Left colon (tissue), 2 donors: ENCODE measurements around the gene TTLL10. TPM values are rescaled to one million over a fixed set of nuclear protein-coding genes. Genes with fewer than 3 reads are reported as not detected.
"Not testable (repeated sequence)": the region's sequence is repeated elsewhere in the genome, so short reads cannot be mapped to it uniquely, and the experiment has no call there.

Experiments used
- ATAC-seq: fragments of 200-7000 bp; cut with Tn5 transposase; one replicate; pipeline ENCODE4 v1.9.1; 2020; ENCODE audit warnings: mild to moderate bottlenecking, moderate library complexity
- DNase-seq, 2 donors: peaks; one replicate each; pipeline ENCODE4 v3.0.0-alpha.2; 2020
- intact Hi-C, 2 donors: fragments of 100-400 bp; cut with DNase I in 1 of 2; cut with micrococcal nuclease in 1 of 2; formaldehyde crosslinking; loops; one replicate each; pipeline versions ENCODE4 v1.11.2 to v1.14.0; 2022; cut with DNase I, micrococcal nuclease
- total RNA-seq, 2 donors: library from RNA; stranded (reverse); fragmentation: NEBNext Ultra II Directional; extraction: Animal tissue kit (Norgen Biotek cat#: 25700); gene quantifications; one replicate each; pipeline ENCODE4 v1.2.1, GENCODE V29; 2021
- donor health status: DM: no; HTN: no; CAD: no.
- donor health status: DM: yes; HTN: yes; CAD: no.

TTLL10 gene
- total RNA-seq, 2 donors from 2014 or later: 1.2 to 3.0 TPM

GRCh38 chr1:1136547-1137230 lies 37.0 kb upstream of the TTLL10 start:
- intact Hi-C loops: no loop called here
- ATAC-seq: peak; percentile 68
- DNase-seq: peak; percentile 87 to 93

- ATAC-seq (peak; percentile 27), DNase-seq (peak; percentile 76 to 77)
- intact Hi-C loops: no loop called here
Observed at GRCh38 chr1:1137256-1138045, 36.2 kb upstream of the TTLL10 start.

GRCh38 chr1:1140673-1141072 lies 33.0 kb upstream of the TTLL10 start:
- ATAC-seq: no peak
- no peak for DNase-seq
- intact Hi-C loops: no loop called here

GRCh38 chr1:1141244-1141910 lies 32.3 kb upstream of the TTLL10 start:
- no peak for ATAC-seq
- no peak for DNase-seq
- intact Hi-C loops: no loop called here

GRCh38 chr1:1141911-1142250 lies 31.8 kb upstream of the TTLL10 start:
- DNase-seq (no peak), ATAC-seq (no peak)
- intact Hi-C loops: no loop called here

GRCh38 chr1:1142352-1142751 lies 31.3 kb upstream of the TTLL10 start:
- DNase-seq, ATAC-seq, intact Hi-C loops: not testable (repeated sequence)

GRCh38 chr1:1142844-1143243 lies 30.8 kb upstream of the TTLL10 start:
- ATAC-seq (no peak), DNase-seq (no peak)
- intact Hi-C loops: no loop called here

- ATAC-seq (peak; percentile 35), DNase-seq (peak; percentile 54 to 80)
- intact Hi-C loops: no loop called here
Observed at GRCh38 chr1:1143636-1144035, 30.0 kb upstream of the TTLL10 start.

GRCh38 chr1:1144122-1144842 lies 29.4 kb upstream of the TTLL10 start:
- ATAC-seq (peak; percentile 79), DNase-seq (peak; percentile 83 to 87)
- intact Hi-C loops: no loop called here

- ATAC-seq (peak; percentile 62), DNase-seq (peak; percentile 79 to 84)
- intact Hi-C loops: no loop called here
Observed at GRCh38 chr1:1144843-1145546, 28.7 kb upstream of the TTLL10 start.

GRCh38 chr1:1145547-1145914 lies 28.1 kb upstream of the TTLL10 start:
- no peak for ATAC-seq
- intact Hi-C loops: no loop called here
- DNase-seq: peak in 1 of 2 donors; percentile 53

- no peak for DNase-seq
- intact Hi-C loops: no loop called here
- ATAC-seq: no peak
Observed at GRCh38 chr1:1146026-1146425, 27.7 kb upstream of the TTLL10 start.

GRCh38 chr1:1146596-1146995 lies 27.1 kb upstream of the TTLL10 start:
- intact Hi-C loops: no loop called here
- DNase-seq (no peak), ATAC-seq (no peak)

- no peak for DNase-seq
Observed at GRCh38 chr1:1148061-1148460, 25.6 kb upstream of the TTLL10 start.

GRCh38 chr1:1148569-1148968 lies 25.1 kb upstream of the TTLL10 start:
- ATAC-seq: no peak
- intact Hi-C loops: no loop called here
- no peak for DNase-seq

More at GRCh38 chr1:1148061-1148460, 25.6 kb upstream of the TTLL10 start:
- ATAC-seq: no peak
- intact Hi-C loops: no loop called here

GRCh38 chr1:1149416-1149815 lies 24.3 kb upstream of the TTLL10 start:
- ATAC-seq: no peak
- no peak for DNase-seq
- intact Hi-C loops: no loop called here

GRCh38 chr1:1150100-1150499 lies 23.6 kb upstream of the TTLL10 start:
- intact Hi-C loops: no loop called here
- peak; percentile 90 for ATAC-seq
- DNase-seq: peak; percentile 76 to 92

- ATAC-seq: no peak
- intact Hi-C loops: no loop called here
- no peak for DNase-seq
Observed at GRCh38 chr1:1151306-1151705, 22.4 kb upstream of the TTLL10 start.

GRCh38 chr1:1152431-1152830 lies 21.2 kb upstream of the TTLL10 start:
- DNase-seq, intact Hi-C loops, ATAC-seq: not testable (repeated sequence)
